GM12874 (cell line): ENCODE data around the gene MYL7.

Source experiments
- TF ChIP-seq, protein P1 (sequence below): IDR thresholded peaks from 2 replicates; pipeline ENCODE4 v1.5.1; 2011; ENCODE audit warnings: low read depth, mild to moderate bottlenecking, control low read depth, low read length, moderate library complexity; ENCODE audit not compliant: insufficient read depth

The MYL7 gene

DNA sequence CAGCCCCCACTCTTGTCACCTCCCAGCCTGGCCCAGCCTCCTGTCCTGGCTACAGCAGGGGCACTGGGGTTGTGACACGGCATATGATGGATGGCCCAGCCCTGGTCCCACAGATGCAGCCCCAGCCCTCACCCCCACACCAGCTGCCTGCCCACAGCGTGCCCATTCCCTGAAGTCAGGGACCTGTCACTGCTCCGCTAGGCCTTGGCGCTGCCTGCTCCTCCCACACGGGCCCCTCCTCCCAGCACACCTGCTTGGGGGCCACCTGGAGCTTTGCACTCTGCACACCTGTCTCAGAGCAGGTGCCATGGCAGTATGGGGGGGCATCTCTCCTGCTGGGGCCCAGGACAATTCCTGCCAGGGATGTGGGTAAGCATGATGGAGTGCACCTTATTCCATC lies 44.6 kb upstream of the MYL7 start:
- TF ChIP-seq, protein P1, sequence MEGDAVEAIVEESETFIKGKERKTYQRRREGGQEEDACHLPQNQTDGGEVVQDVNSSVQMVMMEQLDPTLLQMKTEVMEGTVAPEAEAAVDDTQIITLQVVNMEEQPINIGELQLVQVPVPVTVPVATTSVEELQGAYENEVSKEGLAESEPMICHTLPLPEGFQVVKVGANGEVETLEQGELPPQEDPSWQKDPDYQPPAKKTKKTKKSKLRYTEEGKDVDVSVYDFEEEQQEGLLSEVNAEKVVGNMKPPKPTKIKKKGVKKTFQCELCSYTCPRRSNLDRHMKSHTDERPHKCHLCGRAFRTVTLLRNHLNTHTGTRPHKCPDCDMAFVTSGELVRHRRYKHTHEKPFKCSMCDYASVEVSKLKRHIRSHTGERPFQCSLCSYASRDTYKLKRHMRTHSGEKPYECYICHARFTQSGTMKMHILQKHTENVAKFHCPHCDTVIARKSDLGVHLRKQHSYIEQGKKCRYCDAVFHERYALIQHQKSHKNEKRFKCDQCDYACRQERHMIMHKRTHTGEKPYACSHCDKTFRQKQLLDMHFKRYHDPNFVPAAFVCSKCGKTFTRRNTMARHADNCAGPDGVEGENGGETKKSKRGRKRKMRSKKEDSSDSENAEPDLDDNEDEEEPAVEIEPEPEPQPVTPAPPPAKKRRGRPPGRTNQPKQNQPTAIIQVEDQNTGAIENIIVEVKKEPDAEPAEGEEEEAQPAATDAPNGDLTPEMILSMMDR = no peak

DNA sequence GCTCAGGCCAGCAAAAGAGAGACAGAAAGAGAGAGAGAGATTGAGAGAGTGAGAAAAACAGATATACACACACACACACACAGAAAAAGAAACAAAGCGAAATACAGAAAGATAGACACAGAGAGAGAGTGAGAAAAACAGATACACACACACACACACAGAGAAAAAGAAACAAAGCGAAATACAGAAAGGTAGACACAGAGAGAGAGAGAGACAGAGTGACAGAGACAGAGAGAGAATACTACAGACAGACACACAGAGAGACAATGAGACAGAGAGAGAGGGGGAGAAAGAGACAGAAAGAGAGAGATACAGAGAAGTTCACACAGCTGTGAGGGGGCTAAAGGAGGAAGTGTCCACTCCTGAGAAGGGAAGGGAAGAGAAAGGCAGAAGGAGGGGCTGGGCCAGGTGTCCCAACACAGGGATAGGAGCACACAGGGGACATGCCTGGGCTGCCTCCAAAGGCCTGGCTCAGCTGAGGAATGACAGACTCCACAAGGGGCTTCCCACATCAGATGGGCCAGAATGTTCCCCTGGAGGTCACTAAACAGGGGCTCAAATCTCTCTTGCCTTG lies 43.8 kb upstream of the MYL7 start:
- TF ChIP-seq, protein P1 = no peak

DNA sequence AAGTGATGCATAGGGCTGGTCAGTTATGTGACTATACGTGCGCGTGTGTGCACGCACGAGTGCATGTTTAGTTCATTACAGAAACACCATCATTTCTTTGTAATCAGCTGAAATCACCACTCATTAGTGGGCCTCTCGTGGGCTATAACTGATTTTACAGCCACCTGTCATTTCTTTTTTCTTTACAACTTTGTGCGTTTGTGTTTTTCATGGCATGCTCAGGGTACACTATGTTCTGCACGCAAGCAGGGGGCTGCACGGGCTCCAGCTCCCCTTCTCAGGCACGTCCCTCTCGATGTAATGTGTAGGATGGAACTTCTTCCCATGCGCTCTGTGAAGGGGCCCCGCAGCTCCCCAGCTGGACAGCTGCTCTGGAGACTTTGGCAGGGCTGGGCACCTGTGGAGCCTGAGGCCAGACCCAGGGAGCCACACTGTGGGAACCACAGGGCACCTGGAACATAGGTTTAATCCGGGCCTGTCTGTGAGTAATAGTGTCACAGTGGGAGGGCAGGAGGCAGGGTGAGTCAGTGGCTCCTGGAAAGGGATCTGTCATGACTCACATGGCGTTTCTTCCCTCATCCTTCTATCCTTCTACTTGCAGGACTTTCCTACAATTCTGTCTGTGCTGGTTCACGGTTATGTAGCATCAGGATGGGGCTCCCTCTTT lies 43.2 kb upstream of the MYL7 start:
- TF ChIP-seq, protein P1 = no peak

DNA sequence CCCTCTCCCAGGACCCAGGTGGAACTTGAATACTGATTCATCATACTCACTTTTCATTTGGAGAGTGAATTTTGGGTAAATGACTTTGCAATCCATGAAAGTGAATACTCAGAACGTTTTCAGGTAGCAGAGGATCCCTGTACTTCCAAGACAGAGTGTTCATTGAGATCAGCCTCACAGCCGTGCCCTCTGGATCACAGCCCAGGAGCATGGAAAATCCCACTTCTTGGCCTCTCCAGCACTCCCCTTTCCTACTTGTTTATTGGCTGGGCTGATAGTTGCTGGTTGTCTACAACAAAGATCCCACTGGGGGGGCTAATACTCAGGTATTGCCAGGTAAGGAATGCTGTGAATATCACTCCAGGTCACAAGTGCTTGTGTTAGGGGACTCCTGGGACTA lies 42.3 kb upstream of the MYL7 start:
- TF ChIP-seq, protein P1 = no peak

DNA sequence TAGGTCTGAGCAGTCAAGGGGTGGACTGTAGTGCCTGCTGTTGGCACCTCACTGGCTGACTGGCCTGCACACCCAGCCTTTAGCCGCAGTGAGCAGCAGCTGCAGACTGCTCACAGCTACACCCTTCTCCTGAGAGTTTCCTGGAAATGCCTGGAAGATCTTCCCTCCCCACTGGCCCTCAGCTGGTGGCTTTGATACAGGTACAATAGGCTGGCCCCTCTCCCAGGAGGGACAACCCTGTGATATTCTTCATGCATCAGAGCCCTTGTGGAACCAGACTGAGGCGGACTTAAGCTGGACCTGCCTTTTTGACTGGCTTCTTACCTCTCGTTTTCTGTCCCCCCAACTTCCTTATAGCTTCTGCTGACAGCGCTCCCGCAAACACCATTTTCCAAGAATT lies 41.7 kb upstream of the MYL7 start:
- TF ChIP-seq, protein P1 = no peak

DNA sequence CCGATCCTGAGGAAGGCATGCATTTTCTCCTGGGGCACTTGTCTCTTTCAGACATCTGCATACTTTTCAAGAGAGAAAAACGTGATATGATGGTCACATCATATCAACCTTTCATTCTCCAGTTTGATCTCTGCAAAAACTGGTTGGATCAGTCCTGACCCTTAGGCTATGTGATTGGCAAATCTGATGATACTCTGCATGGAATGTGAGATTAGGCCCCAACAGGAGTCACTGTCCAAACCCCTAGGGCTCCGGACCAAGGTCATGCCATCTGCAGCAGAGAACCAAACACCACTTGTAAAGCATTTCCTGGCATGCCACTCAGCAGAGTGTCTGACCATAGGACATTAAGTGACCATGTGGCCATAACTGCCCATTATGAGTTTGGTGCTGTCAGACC lies 39.5 kb upstream of the MYL7 start:
- TF ChIP-seq, protein P1 = no peak

DNA sequence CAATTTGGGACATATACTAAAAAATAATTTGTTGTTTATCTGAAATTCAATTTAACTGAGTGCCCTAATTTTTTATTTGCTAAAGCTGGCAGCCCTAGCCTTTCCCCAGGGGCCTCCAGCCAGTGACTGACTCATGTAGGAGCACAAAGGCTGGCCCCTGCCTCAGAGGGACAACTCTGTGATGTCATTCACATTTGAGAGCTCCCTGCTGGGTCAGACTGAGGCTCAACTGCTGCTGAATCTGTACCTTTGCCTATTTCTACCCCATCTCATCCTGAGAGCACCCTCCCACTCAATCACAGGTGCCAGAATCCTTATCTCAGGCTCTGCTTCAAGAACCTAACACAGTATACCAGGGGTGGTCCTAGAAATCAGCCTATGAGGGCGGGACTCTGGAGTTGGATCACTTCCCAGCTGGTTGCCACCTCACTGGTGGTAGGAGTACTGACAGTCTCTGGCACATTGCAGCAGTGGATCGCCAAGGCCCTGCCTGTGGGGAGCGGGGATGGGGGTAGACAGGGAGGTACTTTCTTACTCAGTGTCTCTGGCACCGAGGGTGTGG lies 36.5 kb upstream of the MYL7 start:
- TF ChIP-seq, protein P1 = no peak
